ENCODE results near the gene CACNG4. TPM values are rescaled to one million over a fixed set of nuclear protein-coding genes. Genes with fewer than 3 reads are reported as not detected.

Gene CACNG4
- total RNA-seq, 1 experiment from 2014 or later: 6.3 TPM

DNA sequence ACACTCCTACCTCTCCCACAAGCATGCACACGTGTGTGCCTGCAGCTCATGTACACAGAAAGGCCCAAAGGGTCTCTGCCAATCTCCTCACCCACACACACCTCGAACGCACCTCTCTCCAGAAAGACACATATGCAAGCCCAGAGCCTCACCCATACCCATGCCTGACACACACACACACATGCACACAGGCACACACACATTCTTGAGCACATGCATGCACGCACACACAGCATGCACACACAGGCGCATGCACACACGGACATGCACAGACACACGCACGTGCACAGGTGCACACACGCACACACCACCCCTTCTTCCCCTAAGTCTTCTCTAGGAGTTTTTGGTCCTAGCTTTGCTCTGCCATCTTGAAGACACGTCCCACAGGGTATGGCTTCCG, 48.7 kb upstream of the CACNG4 start:
- Histone ChIP-seq H3K9me3 (ENCODE audit: control insufficient read depth, low read depth, low read length) (no peaks in the 10 kb centered on the region), H2AK5ac (ENCODE audit: insufficient read length, low read length) (no peak overlapping the region), H2BK15ac (ENCODE audit: low read depth, low read length) (no peak overlapping the region), H4K91ac (ENCODE audit: insufficient read length, low read depth, low read length) (no peak overlapping the region), H3K4ac (ENCODE audit: low read depth, low read length) (no peak overlapping the region), H3K23ac (ENCODE audit: insufficient read length, low read depth, low read length) (no peak overlapping the region), H4K20me1 (ENCODE audit: control insufficient read depth, insufficient read depth, insufficient read length) (no peaks in the 10 kb centered on the region), H3K27me3 (ENCODE audit: insufficient read depth, low read length) (no peaks in the 10 kb centered on the region), H2BK120ac (ENCODE audit: low read depth, low read length, poor library complexity, severe bottlenecking) (no peak overlapping the region), H3K23me2 (ENCODE audit: insufficient read length, low read depth, low read length, poor library complexity, severe bottlenecking) (no peaks in the 10 kb centered on the region), H2BK12ac (ENCODE audit: insufficient read length, low read depth, low read length) (no peak overlapping the region), H2BK5ac (ENCODE audit: insufficient read length, low read length) (no peak overlapping the region), H3K27ac (ENCODE audit: insufficient read length, low read depth, low read length) (no peak overlapping the region), H3K79me2 (ENCODE audit: insufficient read depth, low read length) (no peaks in the 10 kb centered on the region), H3T11ph (ENCODE audit: low read length) (no peak overlapping the region), H2AFZ (ENCODE audit: low read length) (no peak overlapping the region), H4K5ac (ENCODE audit: insufficient read length, low read depth, low read length) (no peak overlapping the region), H3K4me1 (ENCODE audit: insufficient read depth, low read length) (no peaks in the 10 kb centered on the region), H3K4me2 (ENCODE audit: insufficient read depth, insufficient read length, low read length) (no peak overlapping the region), H3K14ac (ENCODE audit: insufficient read depth, low read length) (no peak overlapping the region), H3K56ac (ENCODE audit: insufficient read length, low read depth, low read length) (no peak overlapping the region), H3K79me1 (ENCODE audit: insufficient read depth, low read depth, low read length, poor library complexity, severe bottlenecking) (no peaks in the 10 kb centered on the region), H3K18ac (ENCODE audit: insufficient read length, low read depth, low read length) (no peak overlapping the region), H3K9ac (ENCODE audit: extremely low read depth, insufficient read length, low read length) (no peak overlapping the region), H4K8ac (replicated peaks; ENCODE audit: insufficient read length, low read depth, low read length) (no peak overlapping the region), H2BK20ac (ENCODE audit: low read depth, low read length, poor library complexity, severe bottlenecking) (no peak overlapping the region)
- H3K36me3 Mint-ChIP-seq (ENCODE audit: insufficient read depth in 1 of 3, low read depth in 3 of 3): no peaks in the 10 kb centered on the region
- H3K9me3 Mint-ChIP-seq: peaks cover 0 to 6% of the 10 kb centered on the region in 2 experiments; a peak in 2 of 5 replicates
- no CpG with 5 or more reads among the region's 11 CpGs for WGBS (ENCODE audit: extremely low coverage, insufficient read length, low lambda C conversion rate)
- TF ChIP-seq, protein P1, sequence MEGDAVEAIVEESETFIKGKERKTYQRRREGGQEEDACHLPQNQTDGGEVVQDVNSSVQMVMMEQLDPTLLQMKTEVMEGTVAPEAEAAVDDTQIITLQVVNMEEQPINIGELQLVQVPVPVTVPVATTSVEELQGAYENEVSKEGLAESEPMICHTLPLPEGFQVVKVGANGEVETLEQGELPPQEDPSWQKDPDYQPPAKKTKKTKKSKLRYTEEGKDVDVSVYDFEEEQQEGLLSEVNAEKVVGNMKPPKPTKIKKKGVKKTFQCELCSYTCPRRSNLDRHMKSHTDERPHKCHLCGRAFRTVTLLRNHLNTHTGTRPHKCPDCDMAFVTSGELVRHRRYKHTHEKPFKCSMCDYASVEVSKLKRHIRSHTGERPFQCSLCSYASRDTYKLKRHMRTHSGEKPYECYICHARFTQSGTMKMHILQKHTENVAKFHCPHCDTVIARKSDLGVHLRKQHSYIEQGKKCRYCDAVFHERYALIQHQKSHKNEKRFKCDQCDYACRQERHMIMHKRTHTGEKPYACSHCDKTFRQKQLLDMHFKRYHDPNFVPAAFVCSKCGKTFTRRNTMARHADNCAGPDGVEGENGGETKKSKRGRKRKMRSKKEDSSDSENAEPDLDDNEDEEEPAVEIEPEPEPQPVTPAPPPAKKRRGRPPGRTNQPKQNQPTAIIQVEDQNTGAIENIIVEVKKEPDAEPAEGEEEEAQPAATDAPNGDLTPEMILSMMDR (conservative IDR thresholded peaks at IDR 0.05): no peak
- DNase-seq: no peak
- H3K27me3 Mint-ChIP-seq (ENCODE audit: low read depth): peaks cover 4% of the 10 kb centered on the region; the same call in 1 of the 2 replicates
- H3K27ac Mint-ChIP-seq: peak overlapping the region in 2 of 3 experiments; percentile 0; a peak in 3 of 7 replicates
- H3K4me1 Mint-ChIP-seq: no peaks in the 10 kb centered on the region
- no peak overlapping the region for H3K4me3 Mint-ChIP-seq

All from H9 (cell line).